ENCODE results near the gene MVK.

MVK gene

GRCh38 chr12:109567967-109568366 is 5.6 kb upstream of the MVK start:
- DNase-seq = no peak

GRCh38 chr12:109568486-109568885 is 5.1 kb upstream of the MVK start:
- no peak for DNase-seq

- DNase-seq = no peak
Measured at GRCh38 chr12:109571773-109572505, 1.7 kb upstream of the MVK start.

DNA sequence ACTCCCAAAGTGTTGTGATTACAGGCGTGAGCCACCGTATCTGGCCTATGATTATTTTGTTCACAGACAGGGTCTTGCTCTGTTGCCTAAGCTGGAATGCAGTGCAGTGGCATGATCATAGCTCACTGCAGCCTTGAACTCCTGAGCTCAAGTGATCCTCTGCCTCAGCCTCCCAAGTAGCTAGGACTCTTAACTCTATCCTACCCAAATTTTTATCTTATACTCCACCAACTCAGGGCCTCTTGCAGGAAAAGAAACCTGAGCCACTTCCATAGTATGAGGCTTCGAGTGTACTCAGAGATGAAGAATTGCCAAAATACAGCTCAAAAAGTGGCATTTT is 1.1 kb upstream of the MVK start:
- no peak for DNase-seq

DNA sequence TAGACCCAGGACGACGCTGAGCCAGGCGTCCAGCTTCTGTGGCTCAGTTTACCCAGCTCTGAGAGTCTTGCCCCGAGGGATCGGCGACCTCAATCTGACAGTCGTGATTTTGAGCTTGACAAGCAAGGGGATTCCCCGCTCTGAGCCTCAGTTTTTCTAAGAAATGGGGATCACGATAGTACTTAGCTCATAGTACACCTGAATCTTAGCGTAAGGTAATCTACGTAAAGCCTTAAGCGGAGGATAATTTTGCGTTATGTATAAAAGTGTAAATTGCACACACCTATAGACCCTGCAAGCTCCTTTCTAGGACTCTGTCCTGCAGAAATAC is 285 bp downstream of the MVK start:
- DNase-seq = no peak

GRCh38 chr12:109575683-109576082 is 2.1 kb downstream of the MVK start:
- no peak for DNase-seq

GRCh38 chr12:109577311-109577710 is 3.7 kb downstream of the MVK start:
- DNase-seq = no peak

GRCh38 chr12:109578330-109578927 is 4.8 kb downstream of the MVK start:
- no peak for DNase-seq

DNA sequence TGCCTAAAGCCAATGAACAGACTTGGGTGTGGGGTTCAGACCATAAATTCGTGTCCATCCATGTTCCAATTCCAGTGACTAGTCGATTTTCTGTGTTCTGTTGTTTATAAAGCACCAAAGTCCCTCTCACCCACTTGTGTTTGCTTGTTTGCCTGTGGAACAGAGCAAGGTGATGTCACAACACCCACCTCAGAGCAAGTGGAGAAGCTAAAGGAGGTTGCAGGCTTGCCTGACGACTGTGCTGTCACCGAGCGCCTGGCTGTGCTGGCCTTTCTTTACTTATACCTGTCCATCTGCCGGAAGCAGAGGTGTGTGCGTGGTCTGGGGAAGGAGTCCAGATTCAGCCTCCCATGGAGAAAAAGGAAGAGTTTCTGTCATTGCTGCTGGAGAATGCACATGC is 6.0 kb downstream of the MVK start:
- DNase-seq = peak; percentile 54

DNA sequence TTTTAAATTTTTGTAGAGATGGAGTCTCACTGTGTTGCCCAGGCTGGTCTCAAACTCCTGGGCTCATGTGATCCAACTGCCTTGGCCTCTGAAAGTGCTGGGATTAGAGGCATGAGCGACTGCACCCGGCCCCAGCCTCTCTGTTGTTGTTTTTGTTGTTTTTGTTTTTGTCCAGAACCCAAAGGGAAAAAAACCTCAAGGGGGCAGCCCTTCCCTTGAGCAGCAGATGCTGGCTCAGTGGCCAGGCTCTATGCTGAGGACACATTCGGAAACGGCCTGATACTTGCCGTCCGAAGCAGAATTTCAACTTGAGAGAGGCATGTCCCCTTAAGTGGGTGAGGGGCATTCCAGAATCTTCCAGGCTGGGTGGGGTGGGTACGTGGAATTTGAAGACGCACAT is 6.7 kb downstream of the MVK start:
- peak; percentile 51 for DNase-seq

DNA sequence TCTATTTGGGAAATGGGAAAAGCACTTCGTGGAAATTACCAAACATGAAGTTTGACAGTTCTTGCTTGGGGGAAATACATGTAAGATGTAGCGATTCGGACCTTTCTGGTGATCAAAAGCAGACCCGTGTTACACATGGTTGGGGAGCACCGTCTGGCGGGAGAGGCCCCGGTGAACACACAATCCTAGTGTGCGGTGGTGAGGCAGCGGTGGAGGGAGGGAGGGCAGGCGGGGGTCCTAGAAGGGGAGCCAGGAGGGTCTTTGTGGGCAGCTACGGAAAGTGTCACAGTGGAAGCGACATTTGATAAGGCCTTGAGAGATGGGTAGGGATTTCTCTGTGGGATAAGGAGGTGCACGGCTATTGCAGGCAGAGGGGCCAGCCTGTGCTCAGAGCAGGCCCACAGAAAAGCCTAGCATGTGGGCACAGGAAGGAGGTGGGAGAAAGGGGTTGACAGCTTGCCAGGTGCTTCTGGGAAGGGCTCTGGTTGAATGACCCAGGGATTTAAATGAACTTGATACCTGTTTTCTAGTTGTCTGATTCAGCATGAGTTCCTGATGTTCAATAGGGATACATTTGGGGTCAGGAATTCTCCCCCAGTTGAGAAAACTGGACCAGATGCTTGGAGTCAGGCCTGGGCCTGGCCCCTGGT is 7.2 kb downstream of the MVK start:
- no peak for DNase-seq

- DNase-seq = peak; percentile 57
Measured at GRCh38 chr12:109581334-109581691, 7.7 kb downstream of the MVK start.

GRCh38 chr12:109581856-109582255 is 8.3 kb downstream of the MVK start:
- peak; percentile 71 for DNase-seq

GRCh38 chr12:109582636-109583035 is 9.0 kb downstream of the MVK start:
- peak; percentile 80 for DNase-seq

DNA sequence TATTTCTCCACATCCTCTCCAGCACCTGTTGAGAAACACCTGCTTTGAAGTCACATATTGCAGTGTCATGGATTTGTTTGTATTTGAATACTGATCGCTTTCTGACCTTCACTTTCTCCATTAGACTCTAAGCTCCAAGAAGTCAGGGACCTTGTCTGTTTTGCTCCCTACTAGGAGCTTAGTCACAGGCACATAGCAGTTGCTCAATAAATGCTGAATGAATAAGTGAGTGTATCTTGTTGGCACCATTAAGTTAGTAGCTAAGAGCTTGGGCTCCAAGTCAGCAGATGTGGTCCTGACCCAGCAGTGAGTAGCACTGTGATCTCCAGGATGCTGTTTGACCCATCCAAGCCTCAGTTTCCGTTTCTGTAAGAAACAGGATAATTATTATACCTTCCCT is 10.1 kb downstream of the MVK start:
- no peak for DNase-seq

- no peak for DNase-seq
Measured at GRCh38 chr12:109586385-109587296, 13.0 kb downstream of the MVK start.

DNA sequence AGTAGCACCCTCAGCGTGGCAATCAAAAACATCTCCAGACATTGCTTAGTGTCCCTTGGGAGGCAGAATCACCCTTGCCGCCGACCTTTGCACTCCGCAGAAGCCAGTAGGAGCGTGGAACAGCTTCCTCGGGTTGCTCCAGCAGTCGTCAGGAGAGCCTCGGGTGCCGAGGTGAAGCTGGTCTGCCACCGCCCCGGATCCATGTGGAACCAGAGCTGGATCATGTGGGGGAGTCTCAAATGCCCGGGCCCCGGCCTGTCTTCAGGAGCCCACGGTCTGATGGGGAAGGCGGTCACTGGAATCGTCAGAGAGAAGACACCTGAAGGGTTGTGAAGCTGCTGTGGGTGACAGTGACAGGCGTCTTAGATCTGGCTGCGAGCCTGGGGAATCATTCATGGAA is 14.3 kb downstream of the MVK start:
- DNase-seq = no peak

- DNase-seq = no peak
Measured at GRCh38 chr12:109588461-109589239, 15.1 kb downstream of the MVK start.

DNA sequence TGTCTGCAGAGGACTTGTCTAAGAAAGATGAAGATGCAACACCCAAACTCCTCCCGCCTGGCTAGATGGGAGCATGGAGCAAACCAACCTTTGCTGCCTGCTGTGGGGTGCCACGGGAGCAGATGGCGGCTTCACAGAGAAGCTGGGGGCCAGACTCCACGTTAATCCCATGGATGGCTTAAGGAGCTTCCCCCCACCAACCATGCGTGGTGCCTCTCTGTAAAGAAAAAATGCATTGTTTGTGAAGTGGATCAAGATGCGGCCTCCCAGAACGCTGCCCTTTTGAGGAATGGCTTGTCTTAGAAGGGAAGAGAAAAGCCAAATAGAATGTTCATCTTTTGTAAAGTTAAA is 15.6 kb downstream of the MVK start:
- DNase-seq = no peak

DNA sequence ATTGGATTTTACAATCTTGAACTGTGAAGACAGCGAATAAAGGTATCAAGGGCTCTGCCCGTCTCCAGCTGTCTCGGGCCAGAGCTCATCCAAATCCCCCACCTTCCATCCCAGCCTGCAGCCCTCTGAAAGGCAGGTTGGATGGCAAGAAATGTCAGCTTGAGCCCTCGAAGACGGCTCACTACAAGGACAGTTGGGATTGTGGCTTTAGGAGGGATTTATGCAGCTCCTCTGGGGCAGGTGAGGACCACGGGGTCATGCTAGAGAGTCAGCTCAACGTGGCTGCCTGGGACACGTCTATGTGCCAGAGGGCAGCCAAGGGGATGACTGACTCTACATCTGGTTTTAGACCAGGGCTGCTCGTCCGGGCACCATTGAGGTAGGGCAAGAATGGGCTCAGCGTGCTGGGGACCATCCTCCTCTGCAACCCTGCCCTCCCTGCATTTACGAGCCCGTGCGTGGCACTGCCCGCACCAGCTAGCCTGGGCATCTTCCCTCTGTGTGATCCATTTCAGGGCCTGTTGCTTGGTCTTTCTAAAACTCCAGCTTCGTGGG is 16.2 kb downstream of the MVK start:
- no peak for DNase-seq

- DNase-seq = peak; percentile 52
Measured at GRCh38 chr12:109590566-109590965, 17.0 kb downstream of the MVK start.

DNA sequence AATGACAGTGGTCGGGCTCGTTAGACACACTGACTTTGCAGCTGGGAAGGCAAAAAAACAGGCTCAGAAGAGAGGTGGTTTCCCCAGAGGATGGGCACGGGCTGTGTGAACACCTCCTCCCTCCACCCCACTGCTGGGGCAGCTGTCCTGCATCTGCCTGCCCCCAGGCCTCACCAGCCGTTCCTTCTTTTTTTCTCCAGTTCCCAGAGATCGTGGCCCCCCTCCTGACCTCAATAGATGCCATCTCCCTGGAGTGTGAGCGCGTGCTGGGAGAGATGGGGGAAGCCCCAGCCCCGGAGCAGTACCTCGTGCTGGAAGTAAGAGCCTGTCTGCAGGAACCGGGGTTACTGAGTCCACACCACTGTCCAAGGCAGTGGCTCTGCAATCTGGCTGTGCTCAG is 17.4 kb downstream of the MVK start:
- peak; percentile 50 for DNase-seq

All from islet precursor cell (in vitro differentiated cells).